NCI-H82 (cell line): ENCODE results near the gene ARRDC1.
"Not testable (repeated sequence)": the region's sequence is repeated elsewhere in the genome, so short reads cannot be mapped to it uniquely, and the experiment has no call there.

Source experiments
- DNase-seq: peaks from one replicate; lab custom pipeline; 2025; lab: John Stamatoyannopoulos, UW

ARRDC1 gene

GRCh38 chr9:137583957-137584356, 21.5 kb upstream of the ARRDC1 start:
- no peak for DNase-seq

GRCh38 chr9:137586854-137587253, 18.6 kb upstream of the ARRDC1 start:
- DNase-seq: no peak

- no peak for DNase-seq
These were observed 17.2 kb upstream of the ARRDC1 start for GRCh38 chr9:137588311-137588710.

DNA sequence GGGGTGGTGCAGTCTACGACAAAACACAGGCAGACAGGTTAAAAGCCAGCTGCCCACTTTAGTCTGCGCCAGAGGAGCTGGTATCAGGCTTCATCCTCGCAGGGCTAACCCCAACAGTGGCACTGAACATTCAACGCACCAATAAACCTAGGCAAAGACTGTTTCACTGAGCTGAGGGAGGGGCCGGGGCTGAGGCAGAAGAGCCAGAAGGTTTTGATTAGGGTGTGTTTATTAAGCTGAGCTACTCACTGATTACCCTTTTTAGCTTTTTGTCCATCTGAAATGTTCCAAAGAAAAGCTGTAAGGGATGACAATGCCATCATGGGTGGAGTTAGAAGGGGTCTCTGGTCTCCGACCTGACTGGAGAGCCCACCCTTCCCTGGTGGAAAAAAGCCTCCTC, 16.6 kb upstream of the ARRDC1 start:
- DNase-seq: no peak

- DNase-seq: peak; percentile 14
These were observed 15.9 kb upstream of the ARRDC1 start for GRCh38 chr9:137589441-137590122.

GRCh38 chr9:137590123-137590468, 15.4 kb upstream of the ARRDC1 start:
- no peak for DNase-seq

DNA sequence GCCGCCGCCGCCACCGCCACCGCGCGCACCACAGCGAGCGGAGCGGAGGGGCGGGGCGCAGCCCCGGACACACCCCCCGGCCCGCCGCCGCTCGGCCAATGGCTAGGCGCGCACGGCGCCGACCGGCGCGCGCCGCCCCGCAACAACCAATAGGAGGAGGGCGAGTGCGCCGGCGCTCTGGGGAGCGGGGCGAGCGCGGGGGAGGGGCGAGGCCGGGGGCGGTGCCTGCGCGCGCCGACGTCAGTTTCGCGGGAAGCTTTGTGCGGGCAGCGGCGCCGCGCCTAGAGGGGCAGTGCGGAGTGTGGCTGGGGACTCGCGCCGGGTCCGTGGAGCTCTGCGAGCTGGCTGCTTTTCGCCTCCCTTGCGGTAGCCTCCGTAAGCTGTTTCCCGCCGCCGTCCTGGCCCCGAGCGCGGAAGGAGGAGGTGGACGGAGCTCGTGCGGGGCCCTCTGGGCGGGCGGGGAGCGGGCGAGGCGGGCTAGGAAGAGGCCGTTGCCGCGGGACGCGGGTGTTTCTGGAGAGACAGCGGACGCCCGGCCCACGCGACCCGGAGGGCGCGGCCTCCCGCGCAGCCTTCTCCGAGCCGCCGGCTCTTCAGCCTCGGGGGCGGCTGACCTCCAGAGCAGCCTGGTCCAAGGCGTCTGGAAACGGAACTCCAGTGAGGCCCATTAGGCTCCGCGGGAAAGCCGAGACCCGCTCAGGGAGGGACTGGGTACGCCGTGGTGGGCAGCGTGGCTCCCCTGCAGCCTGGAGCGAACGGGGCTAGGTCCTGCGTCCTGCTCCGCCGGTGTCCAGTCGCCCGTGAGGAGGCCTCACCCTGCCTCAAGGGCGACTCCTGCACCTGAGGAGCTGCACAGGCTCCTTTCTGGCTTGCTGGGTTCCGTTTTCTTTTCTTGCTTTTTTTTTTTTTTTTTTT, 14.8 kb upstream of the ARRDC1 start, which contains the start of gene ZMYND19:
Gene ZMYND19 (minus strand): TSS at position 44 of the 915 bp plus-strand sequence. CDS start 249 bp downstream, outside the sequence.
- peak; percentile 93 for DNase-seq

DNA sequence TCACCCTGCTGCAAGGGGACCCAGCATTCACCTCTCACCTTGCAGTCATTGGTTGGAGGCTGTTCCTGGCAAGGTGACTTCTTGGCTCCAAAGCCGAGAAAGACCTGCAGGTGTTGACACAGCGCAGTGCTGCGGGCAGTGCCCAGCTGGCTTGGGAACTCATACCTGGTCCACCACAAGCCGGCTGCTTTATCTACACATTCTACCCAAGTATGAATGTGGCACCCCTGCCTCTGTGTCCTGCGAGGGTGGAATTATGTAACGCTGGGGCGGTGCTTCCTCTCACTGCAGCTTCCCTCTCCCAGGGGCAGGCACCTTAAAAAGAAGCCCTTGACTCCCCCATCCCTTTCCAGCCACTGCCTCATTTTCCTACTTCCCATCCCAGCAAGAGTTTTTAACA, 12.7 kb upstream of the ARRDC1 start:
- DNase-seq: no peak

GRCh38 chr9:137593176-137593575, 12.3 kb upstream of the ARRDC1 start:
- DNase-seq: peak; percentile 33

GRCh38 chr9:137596577-137596976, 8.9 kb upstream of the ARRDC1 start:
- not testable (repeated sequence) for DNase-seq

GRCh38 chr9:137598943-137599342, 6.5 kb upstream of the ARRDC1 start:
- DNase-seq: no peak

DNA sequence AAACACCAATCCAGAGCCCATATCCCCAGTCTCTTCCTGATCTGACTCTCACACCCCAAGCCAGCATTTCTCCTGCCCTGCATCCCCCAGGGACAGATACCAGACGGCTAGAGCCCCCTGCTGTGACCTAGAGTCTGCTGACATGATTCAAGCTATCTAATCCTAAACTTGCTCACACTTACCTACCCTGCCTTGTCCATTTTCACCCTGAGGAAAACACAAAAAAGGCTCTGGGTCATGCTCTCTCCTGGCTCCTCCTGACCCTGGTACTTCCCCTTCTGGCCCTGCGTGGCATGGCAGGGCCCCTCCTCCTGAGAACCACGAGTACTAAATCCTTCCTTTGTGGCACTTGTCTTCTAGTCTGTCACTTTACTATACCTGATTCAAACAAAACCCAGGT, 2.8 kb upstream of the ARRDC1 start:
- peak; percentile 64 for DNase-seq

GRCh38 chr9:137603879-137604278, 1.6 kb upstream of the ARRDC1 start:
- no peak for DNase-seq

- DNase-seq: peak; percentile 33
These were observed 970 bp upstream of the ARRDC1 start for GRCh38 chr9:137604345-137605086.

- DNase-seq: peak; percentile 54
These were observed 627 bp downstream of the ARRDC1 start for GRCh38 chr9:137606005-137606621.

GRCh38 chr9:137606734-137607138, 1.2 kb downstream of the ARRDC1 start:
- no peak for DNase-seq

GRCh38 chr9:137607141-137607857, 1.8 kb downstream of the ARRDC1 start:
- peak; percentile 17 for DNase-seq

DNA sequence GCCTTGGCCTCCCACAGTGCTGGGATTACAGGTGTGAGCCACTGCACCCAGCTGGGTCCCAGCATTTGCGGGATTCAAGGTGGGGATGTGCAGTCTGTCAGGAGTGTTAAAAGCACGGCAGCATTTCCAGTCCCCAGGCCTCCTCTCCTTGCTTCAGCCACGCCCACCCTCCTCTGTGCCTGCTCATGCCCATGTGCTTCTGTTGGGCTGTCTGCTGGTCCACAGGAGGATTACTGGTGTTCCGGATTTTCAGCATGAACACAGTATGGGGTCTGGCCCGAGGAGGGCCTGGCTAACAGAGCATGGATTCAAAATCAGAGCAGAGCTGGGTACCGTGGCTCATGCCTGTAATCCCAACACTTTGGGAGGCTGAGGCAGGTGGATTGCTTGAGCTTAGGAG, 5.5 kb downstream of the ARRDC1 start:
- no peak for DNase-seq

GRCh38 chr9:137611623-137612609, 6.4 kb downstream of the ARRDC1 start:
- no peak for DNase-seq

DNA sequence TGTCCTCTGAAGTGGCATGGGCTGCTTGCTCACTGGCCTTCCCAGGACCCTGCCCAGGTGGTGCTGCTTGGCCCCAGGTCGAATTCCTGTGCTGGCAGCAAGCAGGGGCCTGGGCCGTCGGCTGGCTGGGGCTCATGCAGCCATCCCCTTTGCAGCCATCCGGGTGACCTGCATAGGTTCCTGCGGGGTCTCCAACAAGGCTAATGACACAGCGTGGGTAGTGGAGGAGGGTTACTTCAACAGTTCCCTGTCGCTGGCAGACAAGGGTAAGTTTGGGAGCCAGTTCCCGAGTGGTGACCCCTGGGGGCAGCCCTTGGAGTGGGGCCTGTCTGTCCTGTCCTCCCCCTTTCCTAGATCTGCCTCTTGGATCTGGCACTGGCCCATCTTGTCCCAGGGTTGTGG, 7.3 kb downstream of the ARRDC1 start:
- no peak for DNase-seq
